Activated CD4-positive, alpha-beta T cell treated with anti-CD3 and anti-CD28 coated beads, Interleukin-2, amount 10 ng/mL, durations not matched to agents 7 days and 5 days (primary cell): Measurements from ENCODE around the gene PHYHD1. TPM values are rescaled to one million over a fixed set of nuclear protein-coding genes. Genes with fewer than 3 reads are reported as not detected.
A peak's percentile ranks its signal among the peaks of the same experiment; 100 is the strongest.

Experiments
- CTCF ChIA-PET: fragments of 350-600 bp; sonication (Branson Sonifier 250); formaldehyde crosslinking; loops from one replicate; lab custom pipeline; 2021; ENCODE audit warnings: antibody characterized with exemption; lab: Charles Lee
- POLR2A ChIA-PET: fragments of 350-600 bp; sonication (Branson Sonifier 250); formaldehyde crosslinking; loops from one replicate; lab custom pipeline; 2021; ENCODE audit warnings: antibody characterized with exemption; lab: Charles Lee
- DNase-seq: peaks from one replicate; pipeline ENCODE4 v3.0.0-alpha.2; 2020
- H3K27ac Mint-ChIP-seq: one replicate; pipeline ENCODE4 v1.8.0; 2021; ENCODE audit warnings: mild to moderate bottlenecking, moderate library complexity, mixed read lengths
- H3K27me3 Mint-ChIP-seq: one replicate; pipeline ENCODE4 v1.8.0; 2021; ENCODE audit warnings: mixed read lengths
- H3K36me3 Mint-ChIP-seq: one replicate; pipeline ENCODE4 v1.8.0; 2021; ENCODE audit warnings: low read depth, mixed read lengths
- H3K4me1 Mint-ChIP-seq: one replicate; pipeline ENCODE4 v1.8.0; 2021; ENCODE audit warnings: mixed read lengths
- H3K4me3 Mint-ChIP-seq: one replicate; pipeline ENCODE4 v1.8.0; 2021; ENCODE audit warnings: mild to moderate bottlenecking, moderate library complexity, mixed read lengths
- H3K9me3 Mint-ChIP-seq: one replicate; pipeline ENCODE4 v1.8.0; 2021; ENCODE audit warnings: mixed read lengths
- total RNA-seq, 2 experiments: library from RNA; stranded (reverse); gene quantifications; one replicate each; pipeline ENCODE4 v1.2.3, GENCODE V29; 2021

PHYHD1 gene
- total RNA-seq, 2 experiments from 2014 or later = 1.2 to 2.2 TPM

DNA sequence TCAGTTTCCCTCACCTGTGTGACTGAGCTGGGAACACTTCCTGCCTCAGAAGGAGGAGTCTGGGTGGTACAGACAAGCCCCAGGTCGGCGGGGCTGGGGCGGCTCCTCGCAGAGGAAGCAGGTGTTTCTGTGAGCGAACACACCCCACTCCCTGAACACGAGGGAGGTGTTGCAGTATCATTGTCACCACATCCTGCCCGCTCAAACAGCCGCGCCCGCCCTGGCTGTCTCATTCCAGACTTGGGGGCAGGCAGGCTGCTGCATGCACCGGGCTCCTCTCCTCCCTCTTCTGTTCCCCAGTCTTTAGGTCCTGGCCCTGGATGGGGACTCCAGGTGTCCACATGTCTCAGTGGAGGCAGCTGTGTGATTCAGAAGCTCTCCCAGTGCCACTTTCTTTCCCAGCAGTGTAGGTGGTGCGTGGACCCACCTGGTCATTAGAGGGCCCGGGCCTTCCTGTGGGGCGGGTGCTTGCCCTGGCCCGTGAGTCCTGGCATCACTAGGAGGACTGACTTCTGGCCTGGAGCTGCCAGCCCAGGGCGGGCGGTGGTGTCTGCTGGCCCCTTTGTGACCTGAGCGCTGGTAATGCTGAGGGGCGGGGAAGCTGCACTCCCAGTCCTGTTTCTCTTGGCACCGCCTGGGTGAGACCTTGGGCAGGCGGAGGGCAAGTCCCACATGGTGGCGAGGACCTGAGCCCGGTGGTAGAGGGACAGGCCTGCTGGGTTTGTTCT lies 18.3 kb upstream of the PHYHD1 start:
- Mint-ChIP-seq H3K27me3 (no peaks in the 10 kb centered on the region), H3K27ac (peak overlapping the region; percentile 97), H3K4me3 (peak overlapping the region; percentile 74), H3K36me3 (peaks cover 43% of the 10 kb centered on the region), H3K4me1 (peaks cover 87% of the 10 kb centered on the region), H3K9me3 (no peaks in the 10 kb centered on the region)
- POLR2A ChIA-PET = interaction anchor here (0.6 kb wide), 2 partner anchors 17 to 28 kb away, joined by 3 to 7 read pairs; no protein-coding TSS in a partner anchor
- peak; percentile 94 for DNase-seq
- CTCF ChIA-PET = interaction anchor here (0.8 kb wide), 1 partner anchor 21 kb away, joined by 3 read pairs; no protein-coding TSS in a partner anchor

DNA sequence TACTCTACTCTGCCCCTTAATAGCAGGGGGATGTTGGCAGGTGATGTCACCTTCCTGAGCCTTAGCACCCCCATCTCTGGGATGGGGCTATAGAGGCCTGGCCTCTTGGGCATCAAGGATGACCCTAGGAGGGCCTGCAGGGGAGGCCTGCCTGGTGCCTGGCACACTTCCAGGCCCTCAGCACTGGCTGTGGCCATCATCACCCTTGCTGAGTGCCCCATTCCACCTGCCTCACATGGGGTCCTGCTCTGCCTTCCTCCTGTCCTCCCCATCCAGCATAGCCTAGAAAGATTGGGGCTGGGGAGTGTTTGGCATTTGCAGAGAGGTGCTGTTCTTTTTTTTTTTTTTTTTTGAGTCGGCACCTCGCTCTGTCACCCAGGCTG lies 17.7 kb upstream of the PHYHD1 start:
- Mint-ChIP-seq H3K4me3 (peak overlapping the region; percentile 74), H3K4me1 (peaks cover 81% of the 10 kb centered on the region), H3K27me3 (no peaks in the 10 kb centered on the region), H3K9me3 (no peaks in the 10 kb centered on the region), H3K36me3 (peaks cover 45% of the 10 kb centered on the region), H3K27ac (peak overlapping the region; percentile 97)
- POLR2A ChIA-PET = no interaction called here
- DNase-seq = no peak
- CTCF ChIA-PET = no interaction called here

DNA sequence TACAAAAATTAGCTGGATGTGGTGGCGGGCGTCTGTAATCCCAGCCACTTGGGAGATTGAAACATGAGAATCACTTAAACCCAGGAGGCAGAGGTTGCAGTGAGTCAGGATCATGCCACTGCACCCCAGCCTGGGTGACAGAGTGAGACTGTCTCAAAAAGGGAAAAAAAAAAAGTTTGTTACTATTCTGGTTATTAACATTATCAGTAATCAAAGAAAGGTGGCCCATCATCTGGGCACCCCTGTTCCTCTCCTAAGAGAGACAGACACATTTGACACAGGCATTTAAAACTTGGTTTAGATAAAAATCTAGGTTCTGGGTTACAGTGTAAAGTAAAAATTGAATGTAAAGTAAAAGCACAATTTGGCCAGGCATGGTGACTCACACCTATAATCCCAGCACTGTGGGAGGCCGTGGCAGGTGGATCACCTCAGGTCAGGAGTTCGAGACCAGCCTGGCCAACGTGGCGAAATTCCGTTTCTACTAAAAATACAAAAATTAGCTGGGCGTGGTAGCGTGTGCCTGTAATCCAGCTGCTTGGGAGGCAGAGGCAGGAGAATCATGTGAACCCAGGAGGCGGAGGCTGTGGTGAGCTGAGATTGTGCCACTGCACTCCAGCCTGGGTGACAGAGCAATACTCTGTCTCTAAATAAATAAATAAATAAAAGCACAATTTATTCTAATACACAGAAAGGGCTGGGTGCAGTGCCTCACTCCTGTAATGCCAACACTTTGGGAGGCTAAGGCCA lies 16.7 kb upstream of the PHYHD1 start:
- peaks cover 46% of the 10 kb centered on the region for H3K36me3 Mint-ChIP-seq
- H3K4me3 Mint-ChIP-seq = no peak overlapping the region
- CTCF ChIA-PET = no interaction called here
- no peaks in the 10 kb centered on the region for H3K9me3 Mint-ChIP-seq
- H3K4me1 Mint-ChIP-seq = peaks cover 78% of the 10 kb centered on the region
- H3K27ac Mint-ChIP-seq = peak overlapping the region; percentile 97
- DNase-seq = no peak
- H3K27me3 Mint-ChIP-seq = no peaks in the 10 kb centered on the region
- POLR2A ChIA-PET = no interaction called here

DNA sequence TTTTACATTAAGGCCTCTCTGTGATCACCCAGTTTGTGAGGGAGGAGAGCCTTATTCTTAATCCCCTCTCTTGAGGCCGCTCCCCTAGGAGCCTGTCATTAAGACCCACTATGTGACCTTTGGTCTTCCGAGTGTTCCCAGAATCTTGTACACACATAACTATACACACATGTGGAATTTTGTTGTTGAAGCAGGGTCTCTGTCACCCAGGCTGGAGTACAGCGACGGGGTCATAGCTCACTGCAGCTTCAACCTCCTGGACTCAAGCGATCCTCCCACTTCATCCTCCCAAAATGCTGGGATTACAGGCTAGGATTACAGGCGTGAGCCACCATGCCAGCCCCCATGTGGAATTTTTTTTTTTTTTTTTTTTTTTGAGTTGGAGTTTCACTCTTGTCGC lies 14.8 kb upstream of the PHYHD1 start:
- H3K27ac Mint-ChIP-seq = peak overlapping the region; percentile 36
- peaks cover 67% of the 10 kb centered on the region for H3K4me1 Mint-ChIP-seq
- DNase-seq = no peak
- peaks cover 46% of the 10 kb centered on the region for H3K36me3 Mint-ChIP-seq
- no peaks in the 10 kb centered on the region for H3K9me3 Mint-ChIP-seq
- H3K4me3 Mint-ChIP-seq = no peak overlapping the region
- ChIA-PET CTCF (interaction anchor here (0.7 kb wide), 1 partner anchor 13 kb away, joined by 4 read pairs; no protein-coding TSS in a partner anchor), POLR2A (no interaction called here)
- H3K27me3 Mint-ChIP-seq = no peaks in the 10 kb centered on the region

DNA sequence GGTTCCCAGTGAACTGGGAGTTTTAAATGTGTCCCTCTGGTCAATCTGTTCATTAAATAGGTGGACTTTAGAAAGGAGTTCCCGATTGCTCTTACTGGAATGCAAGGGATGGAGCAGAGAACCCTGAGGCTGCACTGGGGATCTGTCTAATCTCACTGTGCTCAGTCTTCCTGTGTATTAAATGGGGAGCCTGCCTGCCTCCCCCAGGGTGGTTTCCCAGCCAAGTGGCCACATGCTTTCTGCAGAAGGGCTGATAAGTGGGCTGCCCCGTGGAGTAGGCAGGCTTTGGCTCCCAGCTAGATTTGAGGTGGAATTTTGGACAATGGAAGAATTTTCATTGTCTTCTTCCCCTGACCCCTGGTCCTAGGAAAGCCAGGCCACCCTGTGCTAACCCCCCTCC lies 14.0 kb upstream of the PHYHD1 start:
- ChIA-PET CTCF (no interaction called here), POLR2A (interaction anchor here (0.6 kb wide), 1 partner anchor 28 kb away, joined by 3 read pairs; no protein-coding TSS in a partner anchor)
- Mint-ChIP-seq H3K27ac (no peak overlapping the region), H3K4me1 (peaks cover 65% of the 10 kb centered on the region), H3K36me3 (peaks cover 49% of the 10 kb centered on the region), H3K27me3 (no peaks in the 10 kb centered on the region), H3K9me3 (no peaks in the 10 kb centered on the region), H3K4me3 (no peak overlapping the region)
- DNase-seq = no peak

DNA sequence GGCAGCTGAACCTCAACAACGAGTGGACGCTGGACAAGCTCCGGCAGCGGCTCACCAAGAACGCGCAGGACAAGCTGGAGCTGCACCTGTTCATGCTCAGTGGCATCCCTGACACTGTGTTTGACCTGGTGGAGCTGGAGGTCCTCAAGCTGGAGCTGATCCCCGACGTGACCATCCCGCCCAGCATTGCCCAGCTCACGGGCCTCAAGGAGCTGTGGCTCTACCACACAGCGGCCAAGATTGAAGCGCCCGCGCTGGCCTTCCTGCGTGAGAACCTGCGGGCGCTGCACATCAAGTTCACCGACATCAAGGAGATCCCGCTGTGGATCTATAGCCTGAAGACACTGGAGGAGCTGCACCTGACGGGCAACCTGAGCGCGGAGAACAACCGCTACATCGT lies 12.4 kb upstream of the PHYHD1 start:
- H3K4me1 Mint-ChIP-seq = peaks cover 64% of the 10 kb centered on the region
- POLR2A ChIA-PET = no interaction called here
- no peaks in the 10 kb centered on the region for H3K27me3 Mint-ChIP-seq
- H3K27ac Mint-ChIP-seq = peak overlapping the region; percentile 5
- peaks cover 56% of the 10 kb centered on the region for H3K36me3 Mint-ChIP-seq
- CTCF ChIA-PET = interaction anchor here (1.0 to 1.6 kb wide), 4 partner anchors 7 to 17 kb away, joined by 3 to 5 read pairs (median 4); no protein-coding TSS in a partner anchor
- H3K4me3 Mint-ChIP-seq = no peak overlapping the region
- DNase-seq = no peak
- H3K9me3 Mint-ChIP-seq = no peaks in the 10 kb centered on the region

DNA sequence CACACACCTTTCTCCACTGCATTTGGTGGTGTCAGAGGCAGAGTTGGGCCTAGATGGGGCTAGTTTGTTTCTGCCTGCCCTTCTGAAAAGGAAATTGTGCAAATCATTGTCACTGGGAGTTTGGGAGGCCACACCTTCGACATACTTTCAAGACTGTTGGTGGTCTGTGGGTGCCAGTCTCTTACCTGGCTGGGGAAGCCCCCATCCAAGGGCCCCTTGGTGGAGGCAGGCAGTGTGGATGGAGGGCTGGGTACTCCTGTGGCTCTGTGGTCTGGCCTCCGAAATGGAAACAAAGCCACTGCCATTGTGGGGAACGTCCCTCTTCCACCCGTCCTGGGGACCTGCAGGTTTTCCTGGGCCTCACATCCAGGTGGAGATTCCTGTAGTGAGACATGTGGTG lies 10.9 kb upstream of the PHYHD1 start:
- ChIA-PET CTCF (interaction anchor here (1.6 kb wide), 1 partner anchor 13 kb away, joined by 3 read pairs; no protein-coding TSS in a partner anchor), POLR2A (interaction anchor here (0.6 kb wide), 1 partner anchor 51 kb away, joined by 10 read pairs; no protein-coding TSS in a partner anchor)
- peaks cover 58% of the 10 kb centered on the region for H3K4me1 Mint-ChIP-seq
- H3K27me3 Mint-ChIP-seq = no peaks in the 10 kb centered on the region
- no peaks in the 10 kb centered on the region for H3K9me3 Mint-ChIP-seq
- H3K4me3 Mint-ChIP-seq = no peak overlapping the region
- peaks cover 53% of the 10 kb centered on the region for H3K36me3 Mint-ChIP-seq
- no peak overlapping the region for H3K27ac Mint-ChIP-seq
- no peak for DNase-seq

DNA sequence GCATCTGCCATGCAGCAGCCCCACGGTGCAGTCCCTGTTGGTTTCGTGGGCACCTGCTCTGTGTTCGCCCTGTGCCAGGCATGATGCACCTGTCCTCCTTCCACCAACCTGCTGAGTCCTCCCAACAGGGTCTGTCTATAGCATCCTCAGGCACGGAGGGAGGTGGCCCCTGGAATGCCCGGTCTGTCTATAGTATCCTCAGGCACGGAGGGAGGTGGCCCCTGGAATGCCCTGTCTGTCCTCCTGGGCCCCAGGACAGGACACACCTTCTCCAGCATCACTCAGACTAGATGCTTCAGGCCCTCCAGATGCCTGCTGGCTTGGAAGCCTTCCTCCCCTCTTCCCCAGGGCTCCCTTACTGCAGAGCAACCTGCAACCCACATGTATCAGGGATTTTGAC lies 9.9 kb upstream of the PHYHD1 start:
- Mint-ChIP-seq H3K4me1 (peaks cover 51% of the 10 kb centered on the region), H3K27me3 (no peaks in the 10 kb centered on the region), H3K27ac (no peak overlapping the region), H3K4me3 (no peak overlapping the region), H3K9me3 (no peaks in the 10 kb centered on the region), H3K36me3 (peaks cover 50% of the 10 kb centered on the region)
- DNase-seq = no peak
- CTCF ChIA-PET = no interaction called here
- POLR2A ChIA-PET = interaction anchor here (0.6 kb wide), 2 partner anchors 33 to 42 kb away, joined by 3 to 6 read pairs; no protein-coding TSS in a partner anchor

DNA sequence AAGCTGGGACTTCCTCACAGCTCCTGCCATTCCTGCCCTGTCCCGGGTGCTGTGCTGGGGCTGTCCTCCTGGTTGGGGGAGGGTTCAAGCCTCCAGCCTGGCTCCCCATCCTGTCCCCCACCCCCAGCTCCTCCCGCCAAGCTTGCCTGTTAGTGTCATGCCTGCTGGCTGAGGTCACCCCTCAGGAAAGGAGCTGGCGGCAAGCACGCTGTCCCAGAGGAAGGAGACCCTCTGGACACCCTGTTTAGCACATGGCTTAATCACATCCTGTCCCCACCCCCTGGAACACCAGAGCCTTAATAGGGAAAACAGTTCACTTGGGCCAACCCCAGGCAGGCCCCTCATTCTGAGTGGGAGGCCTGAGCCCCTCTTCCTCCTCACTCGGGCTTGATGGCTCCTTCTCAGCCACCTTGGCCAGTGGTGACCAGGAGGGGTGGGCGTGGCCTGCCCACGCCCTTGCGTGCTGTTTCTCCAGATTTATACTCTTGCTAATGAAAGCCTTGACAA lies 9.2 kb upstream of the PHYHD1 start:
- H3K4me1 Mint-ChIP-seq = peaks cover 48% of the 10 kb centered on the region
- no peaks in the 10 kb centered on the region for H3K9me3 Mint-ChIP-seq
- DNase-seq = no peak
- H3K27ac Mint-ChIP-seq = peak overlapping the region; percentile 72
- ChIA-PET CTCF (no interaction called here), POLR2A (no interaction called here)
- no peak overlapping the region for H3K4me3 Mint-ChIP-seq
- H3K36me3 Mint-ChIP-seq = peaks cover 48% of the 10 kb centered on the region
- H3K27me3 Mint-ChIP-seq = no peaks in the 10 kb centered on the region

DNA sequence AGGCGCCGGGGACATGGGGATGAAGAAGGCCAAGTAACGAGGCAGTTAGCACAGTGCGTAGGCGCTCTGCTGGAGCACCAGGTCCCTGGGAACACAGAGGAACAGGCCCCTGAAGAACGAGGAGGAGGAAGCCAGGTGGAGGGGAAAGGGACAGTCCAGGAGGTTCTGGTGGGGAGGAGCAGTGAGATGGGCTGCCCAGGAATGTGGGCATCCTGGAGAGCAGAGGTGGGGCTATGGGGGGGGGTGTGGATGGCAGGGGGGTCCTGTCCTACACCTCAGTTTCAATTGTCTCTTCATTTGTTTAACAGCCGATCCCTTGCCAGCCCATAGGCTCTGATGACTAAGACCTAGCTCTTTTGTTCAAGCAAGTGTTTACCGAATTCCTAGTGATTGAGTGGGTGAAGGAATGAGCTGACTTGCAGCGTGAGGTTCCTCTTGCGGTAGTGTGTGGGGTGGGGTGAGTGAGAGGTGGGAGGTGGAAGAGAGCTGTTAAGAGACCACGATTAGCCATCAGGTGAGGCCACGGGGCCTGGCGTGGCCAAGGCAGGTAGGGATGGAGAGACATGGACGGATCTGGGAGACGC lies 8.4 kb upstream of the PHYHD1 start:
- POLR2A ChIA-PET = interaction anchor here (0.8 kb wide), 1 partner anchor 23 kb away, joined by 3 read pairs; no protein-coding TSS in a partner anchor
- DNase-seq = no peak
- Mint-ChIP-seq H3K27me3 (no peaks in the 10 kb centered on the region), H3K9me3 (no peaks in the 10 kb centered on the region), H3K4me3 (no peak overlapping the region), H3K36me3 (peaks cover 46% of the 10 kb centered on the region), H3K27ac (peak overlapping the region; percentile 72), H3K4me1 (peaks cover 43% of the 10 kb centered on the region)
- CTCF ChIA-PET = interaction anchor here (0.7 to 0.8 kb wide), 2 partner anchors 16 to 17 kb away, joined by 4 read pairs; no protein-coding TSS in a partner anchor

DNA sequence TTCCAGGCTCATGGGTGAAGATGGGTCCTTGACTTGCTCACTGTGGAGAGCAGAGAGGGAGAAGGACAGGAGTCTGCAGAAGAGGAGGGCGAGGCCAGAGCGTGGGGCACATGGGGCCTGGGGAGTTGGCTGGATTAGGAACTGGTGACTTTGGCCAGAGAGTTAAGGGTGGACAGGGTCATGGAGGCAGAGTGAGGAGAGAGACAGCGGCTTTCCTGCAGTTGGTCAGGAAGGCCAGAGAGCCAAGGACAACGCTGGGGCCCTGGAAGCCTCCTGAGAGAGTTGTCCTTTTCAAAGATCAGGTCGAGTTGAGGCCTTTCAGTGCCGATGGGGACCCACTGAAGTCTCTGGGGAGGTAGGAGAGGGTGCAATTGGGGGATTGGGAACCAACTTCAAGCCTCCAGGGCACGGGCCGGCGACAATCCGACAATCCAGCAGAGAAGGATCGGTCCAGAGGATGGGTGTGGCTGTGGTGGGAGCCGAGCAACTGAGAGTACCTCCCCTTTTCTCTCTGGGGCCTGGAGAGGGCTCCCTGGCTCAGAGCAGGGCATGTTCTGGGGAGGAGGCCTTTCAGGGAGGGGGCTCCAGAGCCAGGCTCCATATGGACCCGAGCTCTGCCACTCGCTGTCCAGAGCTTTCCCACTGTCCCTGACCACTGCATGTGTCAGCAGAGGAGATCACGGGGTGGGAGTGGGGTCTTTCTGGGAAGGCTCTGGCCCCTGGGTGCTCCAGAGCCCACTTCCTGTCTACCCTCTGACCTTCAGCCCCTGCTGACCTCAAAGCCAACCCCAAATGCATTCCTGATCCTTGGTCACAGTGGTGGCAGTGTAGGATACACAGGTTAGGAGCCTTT lies 7.5 kb upstream of the PHYHD1 start:
- H3K27me3 Mint-ChIP-seq = no peaks in the 10 kb centered on the region
- POLR2A ChIA-PET = no interaction called here

More for the DNA sequence above, 7.5 kb upstream of the PHYHD1 start:
- Mint-ChIP-seq H3K9me3 (no peaks in the 10 kb centered on the region), H3K36me3 (peaks cover 46% of the 10 kb centered on the region), H3K27ac (peak overlapping the region; percentile 75), H3K4me1 (peaks cover 42% of the 10 kb centered on the region), H3K4me3 (no peak overlapping the region)
- DNase-seq = no peak
- CTCF ChIA-PET = interaction anchor here (0.7 to 0.8 kb wide), 2 partner anchors 15 to 17 kb away, joined by 4 read pairs; no protein-coding TSS in a partner anchor
